Fibroblast of skin of scalp (primary cell): ENCODE data around the gene XXYLT1.
"Not testable (repeated sequence)": the region's sequence is repeated elsewhere in the genome, so short reads cannot be mapped to it uniquely, and the experiment has no call there.

Experiments
- DNase-seq: peaks from one replicate; pipeline ENCODE4 v3.0.0-alpha.2; 2013

XXYLT1 gene

DNA sequence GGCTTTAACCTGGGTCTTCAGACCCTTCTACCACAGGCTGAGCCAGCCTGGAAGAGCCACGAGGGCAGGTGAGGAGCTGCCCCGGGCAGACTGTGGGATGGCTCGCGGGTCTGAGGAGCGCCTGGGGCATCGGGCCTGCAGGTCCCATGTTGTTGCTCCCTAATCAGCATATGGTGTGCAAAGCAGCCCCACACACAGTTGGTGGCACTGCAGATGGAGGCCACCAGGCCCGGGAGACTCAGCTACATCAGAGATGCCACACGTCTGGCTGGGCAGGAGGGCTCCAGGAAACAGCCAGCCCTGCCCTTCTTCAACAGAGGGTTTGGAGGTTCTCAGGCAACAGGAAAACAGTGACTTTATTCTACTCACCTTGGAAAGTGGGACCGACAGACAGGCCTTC, 63.9 kb downstream of the XXYLT1 start:
- DNase-seq = no peak

DNA sequence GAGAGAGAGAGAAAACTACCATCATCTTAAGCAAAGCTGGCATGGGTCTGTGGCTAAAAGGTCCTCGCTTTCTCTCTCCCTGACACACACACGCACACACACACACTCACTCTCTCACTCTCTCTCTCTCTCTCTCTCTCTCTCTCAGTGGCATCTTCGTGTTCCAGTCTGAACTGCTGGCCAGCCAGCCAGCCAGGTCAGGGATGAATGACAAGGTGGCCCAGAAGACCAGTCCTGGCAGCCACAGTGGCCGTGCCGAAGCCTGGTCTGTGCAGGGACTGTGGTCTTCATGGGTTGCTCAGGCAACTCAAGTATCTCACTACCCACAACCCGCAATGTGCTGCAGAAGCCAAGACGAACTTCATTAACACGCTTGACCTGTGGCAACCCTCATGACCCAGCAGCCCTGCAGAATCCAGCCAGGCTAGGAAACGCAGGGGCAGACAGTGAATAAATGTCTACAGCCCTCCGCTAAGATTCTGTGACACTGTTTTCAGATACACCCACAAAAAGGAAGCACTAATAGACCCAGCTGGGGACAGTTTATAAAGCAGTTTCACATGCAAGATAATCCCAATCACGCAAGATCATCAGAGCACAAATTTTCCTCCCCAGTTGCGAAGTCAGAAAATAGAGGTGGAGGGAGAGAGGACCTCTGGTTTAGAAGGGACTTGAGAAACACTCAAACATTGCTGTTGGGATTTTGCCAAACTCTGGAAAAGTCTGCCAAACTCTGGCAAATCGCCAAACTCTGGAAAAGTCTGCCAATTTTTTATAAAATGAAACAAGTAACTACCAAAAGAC, 66.4 kb downstream of the XXYLT1 start:
- DNase-seq = no peak

DNA sequence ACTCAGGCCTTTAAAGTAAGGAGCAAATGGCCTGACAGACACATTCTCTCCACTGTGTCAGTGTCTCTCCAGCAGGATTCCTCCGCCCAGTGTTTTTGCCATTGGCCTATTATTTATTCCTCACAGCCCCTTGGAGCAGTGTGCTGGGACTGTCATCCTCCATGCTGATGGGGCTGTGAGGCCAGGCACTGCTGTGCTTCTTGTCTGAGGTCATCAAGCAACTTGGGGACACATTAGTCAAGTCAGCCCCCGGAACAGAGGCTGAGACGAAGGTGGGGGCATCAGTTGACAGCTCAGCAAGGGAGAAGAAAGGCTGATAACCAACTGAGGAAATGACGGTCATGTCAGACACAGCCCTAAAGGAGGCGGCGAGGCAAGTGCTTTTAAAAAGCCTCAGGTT, 67.4 kb downstream of the XXYLT1 start:
- DNase-seq = no peak

DNA sequence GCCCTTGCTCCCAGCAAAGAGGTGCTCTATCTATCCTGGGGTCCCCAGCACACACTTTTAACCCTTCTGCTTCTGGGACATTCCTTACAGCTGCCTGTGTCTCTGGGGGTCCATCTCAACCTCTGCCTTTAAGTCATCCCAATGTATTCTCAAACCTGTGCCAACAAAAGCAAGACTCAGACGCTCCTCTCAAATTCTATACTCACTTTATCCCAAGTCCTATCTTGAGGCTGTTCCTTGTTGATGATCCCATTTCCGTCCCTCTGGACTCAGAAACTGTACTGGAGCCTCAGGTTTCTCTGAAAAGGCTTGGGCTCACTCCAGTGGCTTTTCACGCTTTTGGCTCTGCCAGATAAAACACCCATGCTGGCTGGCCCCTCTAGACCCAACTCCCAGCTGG, 69.7 kb downstream of the XXYLT1 start:
- peak; percentile 51 for DNase-seq

DNA sequence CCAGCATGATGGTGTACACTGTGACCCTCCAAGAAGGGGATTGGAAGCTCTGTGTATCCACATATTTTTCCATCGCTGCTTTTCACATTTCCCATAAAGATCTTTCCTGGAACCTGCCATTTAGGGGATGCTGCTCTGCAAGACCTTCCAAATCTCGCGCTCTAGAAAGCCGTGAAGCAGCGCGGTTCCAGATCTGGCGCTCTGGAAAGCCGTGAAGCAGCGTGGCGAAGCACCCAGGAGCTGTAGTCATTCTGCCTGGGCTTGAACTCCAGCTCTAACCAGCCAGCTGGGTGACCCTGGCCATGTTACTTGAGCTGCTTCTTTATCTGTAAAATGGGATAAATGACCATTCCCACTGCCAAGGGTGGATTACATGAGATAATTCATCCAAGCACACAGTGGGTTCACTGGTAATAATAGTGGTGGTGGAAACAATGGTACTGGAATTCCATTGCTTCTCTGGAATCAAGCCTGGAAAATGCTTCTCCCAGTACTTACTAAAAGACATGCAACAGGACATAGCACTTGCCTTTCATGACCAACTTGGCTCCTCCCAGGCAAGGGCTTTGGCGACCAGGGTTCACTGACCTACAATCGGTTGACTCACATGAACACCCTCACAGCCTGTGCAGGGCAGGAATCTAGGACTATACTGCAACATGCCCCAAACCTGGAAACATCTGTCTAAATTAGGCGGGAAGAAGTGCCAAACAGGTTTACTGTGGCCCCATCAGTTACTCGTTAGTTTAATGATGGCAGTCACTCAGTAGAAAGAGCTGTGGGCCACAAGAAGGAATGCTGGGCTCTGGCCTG, 70.7 kb downstream of the XXYLT1 start:
- no peak for DNase-seq

DNA sequence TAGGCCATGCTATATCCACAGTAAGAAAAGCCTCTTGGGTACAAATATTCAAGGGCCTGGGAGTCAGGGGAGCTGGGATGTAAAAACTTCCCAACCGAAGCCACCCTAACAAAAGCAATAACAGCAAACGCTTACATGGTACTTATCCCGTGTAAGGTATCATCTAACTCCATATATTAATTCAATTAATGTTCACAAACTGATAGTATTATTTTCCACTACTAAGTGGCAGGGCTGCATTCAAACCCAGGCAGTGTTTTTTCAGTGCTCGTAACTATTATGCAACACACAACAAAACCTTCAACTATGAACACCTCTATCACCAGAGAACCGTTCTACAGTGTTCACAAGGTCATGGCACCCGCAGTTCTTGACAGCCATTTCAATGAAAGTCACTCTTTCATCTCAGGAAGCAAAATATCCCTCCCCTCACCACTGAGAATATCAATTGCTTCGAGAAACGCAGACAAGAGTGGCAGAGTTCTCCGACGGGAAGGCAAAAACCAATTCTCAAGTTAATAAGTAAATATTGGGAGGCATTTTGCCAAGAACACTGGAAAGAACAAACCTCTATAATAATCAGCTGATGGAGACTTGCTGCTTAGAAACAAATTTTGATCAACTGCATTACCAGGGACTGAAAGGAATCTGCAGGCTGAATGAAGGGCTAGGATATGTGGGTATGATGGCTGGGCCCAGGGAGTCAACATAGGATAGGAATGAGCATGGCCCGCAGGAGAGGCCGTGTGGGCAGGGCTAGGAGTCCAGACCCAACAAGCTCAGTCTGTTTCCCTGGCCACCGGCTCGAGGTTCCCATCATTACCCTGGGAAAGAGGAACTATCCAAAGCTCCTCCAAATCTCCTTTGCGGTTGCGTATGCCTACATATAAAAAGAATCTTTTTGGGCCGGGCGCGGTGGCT, 72.3 kb downstream of the XXYLT1 start:
- no peak for DNase-seq

DNA sequence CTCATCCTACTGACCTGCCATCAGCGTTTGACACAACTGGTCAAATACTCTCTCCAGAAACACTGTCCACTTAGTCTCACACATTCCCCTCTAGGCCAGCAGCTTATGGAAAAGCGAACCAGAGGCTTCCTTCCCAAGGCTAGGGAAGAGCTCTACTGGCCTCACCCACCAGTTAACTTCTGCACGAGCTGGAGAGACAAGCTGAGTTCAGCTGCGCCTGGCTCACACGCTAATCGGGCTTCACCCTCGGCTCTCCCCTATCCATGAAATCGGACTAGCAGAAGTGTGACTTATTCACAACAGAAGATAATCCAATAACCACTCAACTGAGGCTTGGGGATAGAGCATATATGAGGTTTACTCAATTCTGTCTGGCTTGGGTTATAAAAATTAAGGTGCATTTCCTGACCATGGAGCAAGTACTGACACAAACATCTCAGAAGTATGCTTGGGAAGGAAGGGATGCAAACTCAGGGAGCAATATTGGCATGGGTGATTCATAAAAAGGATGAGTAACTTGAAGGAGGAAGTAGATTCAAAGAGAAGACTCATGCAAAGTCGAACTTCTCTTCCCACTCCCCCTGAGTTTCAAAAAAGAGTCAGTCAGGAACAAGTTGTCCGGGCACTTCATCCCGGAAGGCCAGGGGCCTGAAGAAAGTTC, 73.1 kb downstream of the XXYLT1 start:
- peak; percentile 80 for DNase-seq

DNA sequence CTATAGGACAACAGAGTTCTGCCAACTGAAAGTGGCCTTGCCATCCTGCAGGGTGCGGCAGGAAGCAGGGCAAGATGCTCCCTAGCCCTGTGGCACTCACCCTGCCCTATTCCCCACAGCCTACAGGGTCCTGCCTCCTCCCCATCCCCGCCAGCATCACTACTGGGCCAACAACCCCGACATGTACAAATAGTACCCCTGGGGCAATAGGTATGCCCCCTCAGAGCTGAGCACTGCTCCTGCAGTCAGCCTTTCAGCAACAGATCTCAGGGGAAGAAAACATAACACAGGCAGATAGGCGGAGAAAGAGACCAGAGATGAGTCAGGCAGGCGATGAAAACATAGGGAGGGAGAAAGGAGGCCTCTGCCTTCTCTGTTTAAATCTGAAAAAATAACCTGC, 74.7 kb downstream of the XXYLT1 start:
- peak; percentile 85 for DNase-seq

DNA sequence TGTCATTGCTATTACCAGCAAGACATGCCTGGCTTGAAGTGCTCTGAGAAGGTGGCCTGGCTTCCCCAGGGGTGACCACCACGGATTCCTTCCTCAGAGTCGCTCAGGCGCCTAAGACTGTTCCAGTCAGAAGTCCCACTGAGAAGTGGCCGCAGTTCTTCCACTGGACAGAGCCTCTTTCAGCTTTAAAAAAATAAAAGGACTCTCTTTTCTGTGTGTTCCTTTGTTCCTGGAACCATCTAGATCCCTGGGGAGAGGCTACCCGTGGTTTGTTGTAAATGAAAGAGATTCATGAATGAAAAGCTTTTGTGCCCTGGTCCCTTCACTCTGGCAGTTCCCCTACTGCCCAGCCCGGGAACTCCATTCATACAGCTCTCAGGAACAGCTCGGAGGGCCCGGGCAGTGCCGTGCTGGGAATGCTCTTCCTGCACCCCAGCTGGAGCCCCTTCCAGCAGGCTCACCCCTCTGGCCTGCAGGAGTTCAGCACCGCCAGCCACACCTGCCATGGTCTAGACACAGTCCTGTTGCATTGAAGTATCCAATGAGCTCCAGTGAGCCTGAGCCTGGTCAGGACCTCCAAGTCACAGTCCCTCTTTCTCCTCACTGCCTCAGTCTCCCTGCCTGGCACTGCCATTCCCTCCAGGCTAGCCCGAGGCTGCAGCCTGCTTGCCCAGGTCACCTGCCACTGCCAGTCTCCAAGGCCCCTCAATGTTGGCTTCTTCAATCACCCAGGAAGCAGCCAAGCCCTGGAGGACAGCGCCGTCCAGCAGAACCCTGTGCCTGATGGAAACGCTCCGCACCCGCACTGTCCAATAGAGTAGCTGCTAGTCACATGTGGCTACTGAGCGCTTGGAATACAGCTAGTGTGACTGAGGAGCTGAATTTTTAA, 75.4 kb downstream of the XXYLT1 start:
- DNase-seq = no peak

DNA sequence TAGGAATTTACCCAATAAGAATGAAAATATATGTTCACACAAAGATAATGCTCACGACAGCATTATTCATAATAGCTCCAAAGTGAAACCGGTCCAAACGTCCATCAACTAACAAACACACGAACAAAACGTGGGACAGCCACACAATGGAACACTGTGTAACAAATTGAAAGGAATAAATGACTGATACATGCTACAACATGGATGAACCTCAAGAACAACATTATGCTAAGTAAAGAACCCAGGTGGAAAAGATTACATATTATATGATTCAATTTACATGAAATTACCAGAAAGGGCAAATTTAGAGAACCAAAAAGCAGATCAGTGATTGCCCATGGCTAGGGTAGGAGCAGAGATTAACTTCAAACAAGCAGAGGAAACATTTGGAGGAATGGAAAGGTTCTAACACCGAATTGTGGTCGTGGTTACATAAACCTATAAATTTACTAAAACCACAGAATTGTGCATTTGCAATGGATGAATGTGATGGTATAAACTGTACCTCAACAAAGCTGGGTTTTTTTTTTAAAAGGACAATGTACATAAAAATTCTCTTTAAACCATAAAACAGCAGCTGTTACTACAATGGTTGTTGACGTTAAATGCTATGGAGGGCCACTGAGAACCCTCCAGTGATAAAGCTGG, 76.3 kb downstream of the XXYLT1 start:
- DNase-seq = no peak

DNA sequence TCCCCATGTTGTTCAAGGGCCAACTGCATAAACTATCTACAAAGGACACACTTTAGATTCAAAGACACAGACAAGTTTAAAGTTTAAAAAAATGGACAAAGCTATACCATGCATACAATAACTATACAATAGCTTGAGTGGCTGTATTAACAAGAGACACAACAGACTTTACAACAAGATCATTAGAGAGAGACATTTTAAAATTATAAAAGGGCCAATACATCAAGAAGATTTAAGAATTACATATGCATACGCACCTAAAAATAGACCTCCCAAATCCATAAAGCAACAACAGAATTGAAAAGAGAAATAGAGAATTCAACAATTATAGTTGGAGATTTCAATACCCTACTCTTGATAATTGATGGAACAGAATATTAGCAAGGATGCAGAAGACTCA, 79.4 kb downstream of the XXYLT1 start:
- no peak for DNase-seq

DNA sequence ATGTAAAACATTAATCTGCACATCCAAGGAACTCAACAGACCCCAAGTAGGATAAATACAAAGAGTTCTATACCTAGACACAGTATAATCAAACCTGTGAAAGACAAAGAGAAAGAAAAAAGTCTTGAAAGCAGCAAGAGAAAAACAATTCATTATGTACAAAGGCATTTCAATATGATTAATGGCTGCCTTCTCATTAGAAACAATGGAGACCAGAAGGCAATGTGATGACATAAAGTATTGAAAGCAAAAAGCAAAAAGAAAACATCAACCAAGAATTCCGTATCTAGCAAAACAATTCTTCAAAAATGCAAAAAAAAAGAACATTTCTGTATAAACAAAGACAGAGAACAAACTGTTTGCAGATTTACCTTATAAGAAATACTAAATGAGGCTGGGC, 81.1 kb downstream of the XXYLT1 start:
- DNase-seq = no peak

DNA sequence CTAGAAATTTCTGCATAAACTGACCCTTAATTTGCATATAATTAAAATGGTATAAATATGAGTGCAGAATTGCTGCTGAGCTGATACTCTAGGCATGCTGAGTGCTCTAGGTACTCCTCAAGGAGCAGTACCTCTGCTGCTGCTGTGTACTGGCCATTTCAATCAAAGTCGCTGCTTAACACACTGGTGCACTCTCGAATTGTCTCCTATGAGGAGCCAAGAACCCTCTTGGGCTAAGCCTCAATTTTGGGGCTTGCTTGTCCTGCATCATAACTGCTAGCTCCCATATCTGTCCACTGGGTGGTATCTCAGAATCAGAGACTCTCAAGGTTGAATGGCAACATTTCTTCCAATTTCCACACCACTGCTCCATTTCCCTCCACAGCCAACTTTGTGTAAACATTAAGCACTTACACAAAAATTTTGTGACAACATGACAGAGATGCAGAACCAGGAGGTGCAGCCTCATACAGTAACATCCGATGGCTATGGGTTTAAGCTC, 82.5 kb downstream of the XXYLT1 start:
- no peak for DNase-seq

DNA sequence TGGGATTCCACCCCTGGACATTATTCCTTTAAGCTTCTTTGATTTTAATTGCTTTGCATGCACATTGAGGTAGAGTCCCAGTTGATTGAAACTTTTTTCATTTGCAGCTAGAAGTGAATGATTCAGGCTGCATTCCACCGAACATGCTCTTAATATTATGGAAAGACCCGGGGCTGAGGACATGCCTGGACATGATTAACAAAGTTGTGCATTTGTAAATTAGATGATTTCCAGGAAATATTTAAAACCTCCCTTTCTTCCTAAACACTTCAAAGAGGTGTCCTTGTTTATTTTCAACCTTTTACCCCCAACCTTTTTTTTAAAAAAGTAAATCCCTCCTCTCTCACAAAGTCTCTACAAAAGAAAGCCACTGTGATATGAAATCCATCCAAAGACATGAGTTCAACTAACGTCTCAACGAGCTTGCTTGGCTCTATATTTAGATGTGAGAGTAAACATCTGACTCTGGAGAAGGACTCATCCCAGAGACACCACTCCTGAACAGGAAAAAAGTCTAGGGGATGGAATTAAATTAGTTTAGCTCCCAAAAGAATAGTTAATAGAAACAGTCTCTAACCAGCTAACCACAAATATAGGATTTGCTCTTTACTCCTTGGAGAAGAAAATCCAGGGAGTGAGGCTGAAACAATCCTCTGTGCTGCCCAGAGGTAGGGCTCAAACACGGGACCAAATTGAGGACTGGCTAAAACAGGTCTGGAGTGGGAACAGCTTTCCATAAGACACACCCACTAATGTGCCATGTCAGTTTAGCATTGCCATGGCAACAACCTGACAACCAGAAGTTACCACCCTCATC, 83.1 kb downstream of the XXYLT1 start:
- DNase-seq = peak; percentile 62

DNA sequence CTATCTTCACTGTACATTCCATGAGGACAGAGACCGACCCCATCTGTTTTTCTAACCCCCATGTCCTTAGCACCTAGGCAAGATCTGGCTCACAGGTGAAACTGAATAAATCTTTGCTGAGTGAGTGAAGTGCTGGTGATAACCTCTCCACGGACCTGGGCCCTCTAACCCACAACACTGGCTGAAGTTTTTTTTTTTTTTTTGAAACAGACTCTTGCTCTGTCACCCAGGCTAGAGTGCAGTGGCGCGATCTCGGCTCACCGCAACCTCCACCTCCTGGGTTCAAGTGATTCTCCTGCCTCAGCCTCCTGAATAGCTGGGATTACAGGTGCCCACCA, 84.3 kb downstream of the XXYLT1 start:
- DNase-seq = not testable (repeated sequence)

DNA sequence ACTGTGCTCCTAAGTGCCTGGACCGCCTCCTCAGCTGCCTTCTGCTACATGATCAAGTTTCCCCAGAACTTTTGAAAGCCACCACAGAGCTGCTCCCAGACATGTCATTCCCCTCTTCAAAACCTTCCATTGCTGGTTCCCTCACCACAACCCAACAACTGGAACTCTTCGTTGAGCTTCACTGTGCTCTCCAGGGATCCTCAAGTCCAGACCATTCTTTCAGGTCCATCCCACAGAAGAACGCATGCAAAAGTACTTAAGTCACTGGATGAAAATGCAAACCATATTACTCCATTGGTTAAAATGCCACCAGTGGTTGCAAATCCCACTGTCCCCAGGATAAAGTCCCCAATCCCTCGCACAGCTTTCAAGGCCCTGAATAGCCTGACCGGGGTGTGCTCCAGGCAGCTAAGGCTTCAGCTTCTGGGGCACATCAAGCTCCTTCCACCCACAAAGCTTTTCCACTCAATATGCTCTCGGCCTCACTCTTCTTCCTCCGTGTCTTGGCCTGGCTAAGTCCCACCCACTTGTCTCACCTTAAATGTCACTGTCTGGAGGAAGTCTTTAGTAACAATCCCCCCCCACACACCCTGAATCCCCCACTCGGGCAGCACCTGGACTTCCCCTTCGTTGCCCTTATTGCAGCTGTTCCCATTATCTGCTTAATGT, 84.8 kb downstream of the XXYLT1 start:
- DNase-seq = no peak

DNA sequence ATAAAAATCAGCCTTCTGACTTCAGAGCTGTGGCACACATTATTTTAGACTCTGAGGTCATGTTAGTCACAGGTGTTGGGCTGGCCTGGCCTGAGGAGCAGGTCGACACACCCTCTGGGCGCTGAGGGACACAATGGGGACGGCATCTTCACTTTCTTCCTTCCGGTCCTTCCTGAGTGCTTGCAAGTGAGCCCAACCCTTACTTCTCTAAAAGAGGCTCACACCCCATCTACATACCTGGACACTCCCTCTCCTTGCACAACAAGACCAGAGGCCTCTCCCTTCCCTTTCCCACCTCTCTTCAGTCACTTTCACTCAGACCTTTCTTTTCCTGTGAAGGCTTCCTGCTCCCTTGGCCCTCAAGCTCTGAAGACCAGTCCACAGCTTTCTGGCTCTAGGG, 85.4 kb downstream of the XXYLT1 start:
- DNase-seq = no peak

DNA sequence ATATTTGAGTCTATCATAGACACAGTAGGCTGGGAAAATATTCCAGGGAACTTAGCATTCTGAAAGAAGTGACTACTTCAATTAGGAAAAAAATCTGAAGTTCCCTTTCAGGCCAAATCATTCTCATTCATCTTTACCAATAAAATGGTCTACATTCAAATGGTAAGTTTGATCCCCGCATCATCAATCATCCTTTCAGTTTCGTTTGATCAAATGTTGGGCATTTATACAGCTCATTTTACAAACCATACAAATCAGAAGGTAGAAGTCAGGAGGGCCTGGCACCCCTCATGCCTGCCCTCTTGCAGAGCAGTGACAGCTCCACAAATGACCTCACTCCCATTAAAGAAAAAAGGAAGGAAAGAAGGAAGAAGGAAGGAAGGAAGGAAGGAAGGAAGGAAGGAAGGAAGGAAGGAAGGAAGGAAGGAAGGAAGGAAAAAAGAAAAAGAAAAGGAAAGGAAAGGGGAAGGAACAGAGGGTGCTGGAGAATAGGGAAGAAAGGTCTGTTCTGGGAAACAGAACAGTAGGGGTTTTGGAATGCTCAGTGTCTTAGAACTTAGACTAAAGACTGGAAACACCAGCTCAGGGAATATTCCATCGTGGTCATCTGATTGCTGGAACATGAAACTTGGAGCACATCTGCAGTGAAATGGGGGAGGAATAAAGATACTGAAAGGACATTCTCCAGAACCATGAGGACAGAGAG, 86.1 kb downstream of the XXYLT1 start:
- no peak for DNase-seq
